GM18867 (cell line): ENCODE results near the gene PDGFD.
A peak's percentile ranks its signal among the peaks of the same experiment; 100 is the strongest.

Experiments
- ATAC-seq: cut with Tn5 transposase; IDR thresholded peaks from one replicate; pipeline ENCODE4 v1.9.1; 2021; ENCODE audit warnings: mild to moderate bottlenecking, moderate library complexity; ENCODE audit not compliant: unreplicated experiment

PDGFD gene

GRCh38 chr11:103963648-103964047 lies 200.3 kb downstream of the PDGFD start:
- ATAC-seq, result no peak

GRCh38 chr11:103961010-103961409 lies 202.9 kb downstream of the PDGFD start:
- ATAC-seq, result no peak

- ATAC-seq, result no peak
Measured at GRCh38 chr11:103960108-103960507, 203.8 kb downstream of the PDGFD start.

GRCh38 chr11:103959279-103959942 lies 204.5 kb downstream of the PDGFD start:
- ATAC-seq, result peak; percentile 94

GRCh38 chr11:103958475-103959215 lies 205.3 kb downstream of the PDGFD start:
- ATAC-seq, result peak; percentile 69

- ATAC-seq, result no peak
Measured at GRCh38 chr11:103953797-103954486, 210.0 kb downstream of the PDGFD start.

GRCh38 chr11:103949781-103950180 lies 214.2 kb downstream of the PDGFD start:
- no peak for ATAC-seq

- no peak for ATAC-seq
Measured at GRCh38 chr11:103948187-103948763, 215.7 kb downstream of the PDGFD start.

GRCh38 chr11:103947546-103947919 lies 216.4 kb downstream of the PDGFD start:
- no peak for ATAC-seq

GRCh38 chr11:103946793-103947545 lies 217.0 kb downstream of the PDGFD start:
- ATAC-seq, result no peak

- ATAC-seq, result no peak
Measured at GRCh38 chr11:103944251-103944940, 219.6 kb downstream of the PDGFD start.

- ATAC-seq, result no peak
Measured at GRCh38 chr11:103942646-103943045, 221.3 kb downstream of the PDGFD start.

GRCh38 chr11:103940551-103940950 lies 223.4 kb downstream of the PDGFD start:
- no peak for ATAC-seq

- ATAC-seq, result no peak
Measured at GRCh38 chr11:103939694-103940093, 224.3 kb downstream of the PDGFD start.

GRCh38 chr11:103936059-103936458 lies 227.9 kb downstream of the PDGFD start:
- ATAC-seq, result no peak

GRCh38 chr11:103935219-103935618 lies 228.7 kb downstream of the PDGFD start:
- ATAC-seq, result no peak

GRCh38 chr11:103929170-103929903 lies 234.6 kb downstream of the PDGFD start:
- ATAC-seq, result peak; percentile 95

GRCh38 chr11:103928802-103929161 lies 235.2 kb downstream of the PDGFD start:
- ATAC-seq, result peak; percentile 21

- ATAC-seq, result no peak
Measured at GRCh38 chr11:103928040-103928801, 235.7 kb downstream of the PDGFD start.
